Breast epithelium (tissue), 4 donors: ENCODE results near the gene ALDH7A1. TPM values are rescaled to one million over a fixed set of nuclear protein-coding genes. Genes with fewer than 3 reads are reported as not detected.

ENCODE experiments used
- DNase-seq, 2 donors: peaks; one replicate each; pipeline ENCODE4 v3.0.0-alpha.2; 2019; ENCODE audit warnings: low spot score in 2 of 2
- H3K27ac ChIP-seq, 2 donors: fragments of 200-600 bp; sonication (generic) in 1 of 2; one replicate each; pipeline ENCODE4 v1.5.1; 2016 to 2019; ENCODE audit warnings: mild to moderate bottlenecking in 1 of 2
- H3K27me3 ChIP-seq, 2 donors: fragments of 200-600 bp; sonication (generic) in 1 of 2; one replicate each; pipeline versions ENCODE4 v1.5.1 to v1.6.0; 2017 to 2019; ENCODE audit warnings: control low read depth in 1 of 2, mild to moderate bottlenecking in 1 of 2
- H3K36me3 ChIP-seq: fragments of 200-600 bp; one replicate; pipeline ENCODE4 v1.5.1; 2019
- H3K4me1 ChIP-seq, 2 donors: fragments of 200-600 bp; sonication (generic); one replicate each; pipeline ENCODE4 v1.5.1; 2016 to 2019; ENCODE audit warnings: control low read depth in 1 of 2
- H3K4me3 ChIP-seq, 3 donors: fragments of 200-600 bp; sonication (generic); 1 replicate in 2 of 3; 2 replicates in 1 of 3; pipeline ENCODE4 v1.5.1; 2016 to 2019; ENCODE audit warnings: mild to moderate bottlenecking in 3 of 3, moderate library complexity in 2 of 3
- H3K9me3 ChIP-seq, 2 donors: fragments of 200-600 bp; sonication (generic) in 1 of 2; one replicate each; pipeline ENCODE4 v1.5.1; 2016 to 2019; ENCODE audit warnings: control low read depth in 1 of 2
- CTCF ChIP-seq, 3 donors: fragments of 450-650 bp; IDR thresholded peaks; one replicate each; pipeline ENCODE4 v1.5.1; 2016 to 2017; ENCODE audit warnings: antibody characterized with exemption in 3 of 3, mild to moderate bottlenecking in 3 of 3, moderate library complexity in 3 of 3
- POLR2A ChIP-seq: fragments of 450-650 bp; IDR thresholded peaks from one replicate; pipeline ENCODE4 v1.6.1; 2016; ENCODE audit warnings: antibody characterized with exemption, mild to moderate bottlenecking, moderate library complexity
- POLR2AphosphoS5 ChIP-seq, 3 donors: sonication (generic); formaldehyde crosslinking; IDR thresholded peaks; one replicate each; pipeline ENCODE4 v1.6.1; 2017; ENCODE audit warnings: antibody characterized with exemption in 3 of 3
- intact Hi-C: fragments of 100-400 bp; cut with DNase I; formaldehyde crosslinking; loops from one replicate; pipeline ENCODE4 v1.15.1; 2023; ENCODE audit warnings: low total_unique reads
- total RNA-seq, 3 donors: library from RNA; depleted of rRNA; stranded (reverse); fragments of >200 nt; gene quantifications; one replicate each; pipeline ENCODE4 v1.1.0, GENCODE V29; 2016

ALDH7A1 gene
- total RNA-seq, 3 donors from 2014 or later, result 38.7 to 83.0 (median 45.2) TPM

GRCh38 chr5:126506079-126506478, 88.9 kb downstream of the ALDH7A1 start:
- Histone ChIP-seq H3K36me3 (no peaks in the 10 kb centered on the region), H3K4me1 (peaks cover 0 to 6% of the 10 kb centered on the region in 2 donors), H3K4me3 (no peak overlapping the region), H3K9me3 (no peaks in the 10 kb centered on the region), H3K27ac (no peak overlapping the region), H3K27me3 (no peaks in the 10 kb centered on the region)
- no peak for TF ChIP-seq POLR2AphosphoS5 (IDR thresholded peaks at IDR 0.05)
- TF ChIP-seq POLR2A, result no peak
- TF ChIP-seq CTCF (IDR thresholded peaks at IDR 0.05), result no peak
- no peak for DNase-seq
- intact Hi-C loops, result no loop called here

DNA sequence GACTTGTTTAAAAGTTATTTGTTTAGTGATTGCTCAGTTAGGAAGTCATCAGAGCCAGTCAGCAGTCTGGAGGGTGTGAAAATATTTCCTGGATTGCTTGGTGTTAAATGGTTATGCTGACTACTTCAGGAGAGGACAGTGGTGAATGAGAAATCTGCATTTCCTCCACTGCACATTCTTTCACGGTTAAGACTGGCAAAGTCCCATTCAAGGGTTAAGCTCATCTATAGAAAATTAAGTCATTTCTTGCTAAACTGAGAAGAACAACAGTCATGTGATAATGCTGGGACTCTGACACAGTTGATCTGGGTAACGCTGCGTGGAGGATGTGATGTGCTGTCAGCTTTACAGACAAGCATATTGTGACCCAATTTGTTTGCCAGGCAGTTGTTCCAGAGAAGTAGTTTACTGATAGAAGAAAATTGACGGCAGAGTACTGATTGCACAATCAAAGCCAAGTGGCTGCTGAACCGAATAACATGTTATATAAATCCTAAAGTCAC, 91.4 kb downstream of the ALDH7A1 start:
- intact Hi-C loops, result no loop called here
- Histone ChIP-seq H3K9me3 (no peaks in the 10 kb centered on the region), H3K4me3 (no peak overlapping the region), H3K36me3 (no peaks in the 10 kb centered on the region), H3K27me3 (no peaks in the 10 kb centered on the region), H3K27ac (peak overlapping the region; percentile 32 to 45), H3K4me1 (peaks cover 0 to 6% of the 10 kb centered on the region in 2 donors)
- TF ChIP-seq CTCF (IDR thresholded peaks at IDR 0.05), result no peak
- peak; percentile 23 to 78 (median 45) for TF ChIP-seq POLR2AphosphoS5 (IDR thresholded peaks at IDR 0.05)
- DNase-seq, result no peak

- DNase-seq, result no peak
- Histone ChIP-seq H3K4me1 (peaks cover 0 to 6% of the 10 kb centered on the region in 2 donors), H3K36me3 (no peaks in the 10 kb centered on the region), H3K4me3 (no peak overlapping the region), H3K27ac (peak overlapping the region; percentile 7 to 8), H3K27me3 (no peaks in the 10 kb centered on the region), H3K9me3 (no peaks in the 10 kb centered on the region)
- intact Hi-C loops, result no loop called here
- TF ChIP-seq POLR2AphosphoS5 (IDR thresholded peaks at IDR 0.05) (no peak), CTCF (IDR thresholded peaks at IDR 0.05) (no peak), POLR2A (no peak)
These were observed 93.6 kb downstream of the ALDH7A1 start for GRCh38 chr5:126501448-126501847.

- peaks cover 0 to 6% of the 10 kb centered on the region in 2 donors for H3K4me1 ChIP-seq
- no peak for DNase-seq
- no peaks in the 10 kb centered on the region for H3K36me3 ChIP-seq
- intact Hi-C loops, result no loop called here
- no peaks in the 10 kb centered on the region for H3K9me3 ChIP-seq
- H3K4me3 ChIP-seq, result no peak overlapping the region
- H3K27me3 ChIP-seq, result no peaks in the 10 kb centered on the region
- TF ChIP-seq POLR2A (no peak), POLR2AphosphoS5 (IDR thresholded peaks at IDR 0.05) (no peak), CTCF (IDR thresholded peaks at IDR 0.05) (no peak)
- peak overlapping the region; percentile 37 to 38 for H3K27ac ChIP-seq
These were observed 95.1 kb downstream of the ALDH7A1 start for GRCh38 chr5:126499853-126500342.

DNA sequence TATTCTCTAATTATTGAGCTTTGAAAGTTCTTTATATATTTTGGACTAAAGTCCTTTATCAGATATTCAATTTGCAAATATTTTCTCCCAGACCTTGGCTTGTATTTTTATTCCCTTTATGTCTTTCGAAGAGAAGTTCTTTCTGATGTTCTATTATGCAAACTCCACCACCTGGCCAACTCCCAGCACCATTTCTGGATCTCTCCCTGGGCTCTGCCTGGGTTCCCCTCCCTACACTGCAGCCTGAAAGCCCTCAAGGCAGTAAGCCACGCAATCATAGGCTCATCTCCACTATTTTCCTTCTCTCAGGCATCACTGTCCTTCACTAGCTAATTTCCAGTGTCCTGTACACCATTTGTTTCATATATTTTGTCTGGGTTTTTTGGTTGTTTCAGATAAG, 95.7 kb downstream of the ALDH7A1 start:
- DNase-seq, result peak in 1 of 2 donors; percentile 61

More for the DNA sequence above, 95.7 kb downstream of the ALDH7A1 start:
- Histone ChIP-seq H3K27me3 (no peaks in the 10 kb centered on the region), H3K9me3 (no peaks in the 10 kb centered on the region), H3K4me3 (no peak overlapping the region), H3K4me1 (peaks cover 0 to 6% of the 10 kb centered on the region in 2 donors), H3K36me3 (no peaks in the 10 kb centered on the region), H3K27ac (peak overlapping the region; percentile 37 to 38)
- intact Hi-C loops, result no loop called here
- TF ChIP-seq CTCF (IDR thresholded peaks at IDR 0.05) (no peak), POLR2A (no peak), POLR2AphosphoS5 (IDR thresholded peaks at IDR 0.05) (no peak)
